ENCODE results near the gene MRPS6.

GRCh38 chr21:34179204-34179935 is 106.0 kb downstream of the MRPS6 start:
- TF ChIP-seq CTCF (IDR thresholded peaks at IDR 0.05; ENCODE audit: low read depth, low read length, poor library complexity, severe bottlenecking), result no peak
- TF ChIP-seq EZH2phosphoT487 (IDR thresholded peaks at IDR 0.05; ENCODE audit: borderline replicate concordance, low read length), result no peak
